Measurements from ENCODE around the gene YEATS2.

GRCh38 chr3:183814240-183814639, 116.6 kb downstream of the YEATS2 start:
- TF ChIP-seq POLR2A (IDR thresholded peaks at IDR 0.05; ENCODE audit: low read depth, low read length) (no peak), CTCF (IDR thresholded peaks at IDR 0.05; ENCODE audit: extremely low read depth in 1 of 2, insufficient read depth in 1 of 2, low read depth in 1 of 2, low read length in 2 of 2) (no peak), MAX (IDR thresholded peaks at IDR 0.05; ENCODE audit: insufficient read depth, insufficient read length) (no peak), GATA2 (IDR thresholded peaks at IDR 0.05; ENCODE audit: insufficient read depth, insufficient read length, low read depth, low read length) (no peak), MYC (IDR thresholded peaks at IDR 0.05; ENCODE audit: low read depth, low read length) (no peak), POLR2AphosphoS5 (IDR thresholded peaks at IDR 0.05; ENCODE audit: insufficient read depth, low read depth, low read length) (no peak), EZH2 (IDR thresholded peaks at IDR 0.05; ENCODE audit: borderline replicate concordance, low read depth, low read length, severe bottlenecking) (no peak)
